Nephron (organoid): ENCODE data around the gene NEDD4.
"Not testable (repeated sequence)": the region's sequence is repeated elsewhere in the genome, so short reads cannot be mapped to it uniquely, and the experiment has no call there.

Experiments used
- H3K27ac Mint-ChIP-seq, 3 experiments: 2 replicates each; pipeline ENCODE4 v1.8.0; 2020; ENCODE audit warnings: mixed read lengths in 3 of 3, mild to moderate bottlenecking in 2 of 3, moderate library complexity in 1 of 3
- H3K27me3 Mint-ChIP-seq: 2 replicates; pipeline ENCODE4 v1.8.0; 2021; ENCODE audit warnings: low read depth, mild to moderate bottlenecking, moderate library complexity, mixed read lengths
- H3K36me3 Mint-ChIP-seq: 2 replicates; pipeline ENCODE4 v1.8.0; 2020; ENCODE audit warnings: low read depth, mixed read lengths
- H3K4me1 Mint-ChIP-seq: 2 replicates; pipeline ENCODE4 v1.8.0; 2020; ENCODE audit warnings: mixed read lengths
- H3K4me3 Mint-ChIP-seq, 3 experiments: 2 replicates each; pipeline ENCODE4 v1.8.0; 2020; ENCODE audit warnings: mild to moderate bottlenecking in 3 of 3, mixed read lengths in 3 of 3, moderate library complexity in 2 of 3
- H3K9me3 Mint-ChIP-seq: 2 replicates; pipeline ENCODE4 v1.8.0; 2020; ENCODE audit warnings: mixed read lengths
- CTCF ChIP-seq, 3 experiments: fragments of 200-600 bp; sonication (generic); IDR thresholded peaks; one replicate each; pipeline ENCODE4 v1.5.0; 2021; ENCODE audit warnings: antibody characterized with exemption in 3 of 3; ENCODE audit not compliant: unreplicated experiment in 3 of 3

NEDD4 gene

GRCh38 chr15:56031402-56031801, 38.0 kb upstream of the NEDD4 start:
- no peak overlapping the region for H3K4me3 Mint-ChIP-seq

GRCh38 chr15:56028430-56028829, 35.0 kb upstream of the NEDD4 start:
- Mint-ChIP-seq H3K36me3 (no peaks in the 10 kb centered on the region), H3K27ac (no peak overlapping the region), H3K4me1 (no peaks in the 10 kb centered on the region), H3K27me3 (no peaks in the 10 kb centered on the region), H3K4me3 (no peak overlapping the region), H3K9me3 (no peaks in the 10 kb centered on the region)
- no peak for TF ChIP-seq CTCF (IDR thresholded peaks at IDR 0.05; ENCODE audit: unreplicated experiment in 3 of 3)

More at GRCh38 chr15:56031402-56031801, 38.0 kb upstream of the NEDD4 start:
- no peaks in the 10 kb centered on the region for H3K9me3 Mint-ChIP-seq
- TF ChIP-seq CTCF (IDR thresholded peaks at IDR 0.05; ENCODE audit: unreplicated experiment in 3 of 3): no peak
- H3K27me3 Mint-ChIP-seq: peaks cover 3% of the 10 kb centered on the region
- H3K4me1 Mint-ChIP-seq: no peaks in the 10 kb centered on the region
- H3K27ac Mint-ChIP-seq: no peak overlapping the region
- H3K36me3 Mint-ChIP-seq: no peaks in the 10 kb centered on the region

- H3K27ac Mint-ChIP-seq, H3K27me3 Mint-ChIP-seq, H3K9me3 Mint-ChIP-seq, H3K4me3 Mint-ChIP-seq, H3K4me1 Mint-ChIP-seq, H3K36me3 Mint-ChIP-seq: not testable (repeated sequence)
These were observed 29.7 kb upstream of the NEDD4 start for GRCh38 chr15:56023160-56023559.

GRCh38 chr15:56019819-56020486, 26.5 kb upstream of the NEDD4 start:
- no peaks in the 10 kb centered on the region for H3K36me3 Mint-ChIP-seq
- peaks cover 7% of the 10 kb centered on the region for H3K27me3 Mint-ChIP-seq

GRCh38 chr15:56019060-56019793, 25.8 kb upstream of the NEDD4 start:
- no peaks in the 10 kb centered on the region for H3K4me1 Mint-ChIP-seq

More at GRCh38 chr15:56019819-56020486, 26.5 kb upstream of the NEDD4 start:
- no peak for TF ChIP-seq CTCF (IDR thresholded peaks at IDR 0.05; ENCODE audit: unreplicated experiment in 3 of 3)
- peaks cover 10% of the 10 kb centered on the region for H3K9me3 Mint-ChIP-seq
- H3K4me3 Mint-ChIP-seq: no peak overlapping the region
- no peaks in the 10 kb centered on the region for H3K4me1 Mint-ChIP-seq
- H3K27ac Mint-ChIP-seq: no peak overlapping the region

GRCh38 chr15:56017920-56018319, 24.5 kb upstream of the NEDD4 start:
- Mint-ChIP-seq H3K4me3 (no peak overlapping the region), H3K36me3 (no peaks in the 10 kb centered on the region), H3K4me1 (no peaks in the 10 kb centered on the region), H3K9me3 (peaks cover 16% of the 10 kb centered on the region), H3K27me3 (peaks cover 7% of the 10 kb centered on the region), H3K27ac (no peak overlapping the region)
- no peak for TF ChIP-seq CTCF (IDR thresholded peaks at IDR 0.05; ENCODE audit: unreplicated experiment in 3 of 3)

More at GRCh38 chr15:56019060-56019793, 25.8 kb upstream of the NEDD4 start:
- H3K4me3 Mint-ChIP-seq: no peak overlapping the region
- no peaks in the 10 kb centered on the region for H3K36me3 Mint-ChIP-seq
- no peak overlapping the region for H3K27ac Mint-ChIP-seq
- peaks cover 7% of the 10 kb centered on the region for H3K27me3 Mint-ChIP-seq
- H3K9me3 Mint-ChIP-seq: peaks cover 10% of the 10 kb centered on the region
- TF ChIP-seq CTCF (IDR thresholded peaks at IDR 0.05; ENCODE audit: unreplicated experiment in 3 of 3): no peak
